ENCODE results near the gene MEGF10.
"Not testable (repeated sequence)": the region's sequence is repeated elsewhere in the genome, so short reads cannot be mapped to it uniquely, and the experiment has no call there.

GRCh38 chr5:127317385-127317784, 26.8 kb downstream of the MEGF10 start:
- TF ChIP-seq, protein P1, sequence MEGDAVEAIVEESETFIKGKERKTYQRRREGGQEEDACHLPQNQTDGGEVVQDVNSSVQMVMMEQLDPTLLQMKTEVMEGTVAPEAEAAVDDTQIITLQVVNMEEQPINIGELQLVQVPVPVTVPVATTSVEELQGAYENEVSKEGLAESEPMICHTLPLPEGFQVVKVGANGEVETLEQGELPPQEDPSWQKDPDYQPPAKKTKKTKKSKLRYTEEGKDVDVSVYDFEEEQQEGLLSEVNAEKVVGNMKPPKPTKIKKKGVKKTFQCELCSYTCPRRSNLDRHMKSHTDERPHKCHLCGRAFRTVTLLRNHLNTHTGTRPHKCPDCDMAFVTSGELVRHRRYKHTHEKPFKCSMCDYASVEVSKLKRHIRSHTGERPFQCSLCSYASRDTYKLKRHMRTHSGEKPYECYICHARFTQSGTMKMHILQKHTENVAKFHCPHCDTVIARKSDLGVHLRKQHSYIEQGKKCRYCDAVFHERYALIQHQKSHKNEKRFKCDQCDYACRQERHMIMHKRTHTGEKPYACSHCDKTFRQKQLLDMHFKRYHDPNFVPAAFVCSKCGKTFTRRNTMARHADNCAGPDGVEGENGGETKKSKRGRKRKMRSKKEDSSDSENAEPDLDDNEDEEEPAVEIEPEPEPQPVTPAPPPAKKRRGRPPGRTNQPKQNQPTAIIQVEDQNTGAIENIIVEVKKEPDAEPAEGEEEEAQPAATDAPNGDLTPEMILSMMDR (IDR thresholded peaks at IDR 0.05 in 8 of 11, conservative IDR thresholded peaks at IDR 0.05 in 3 of 11), result not testable (repeated sequence)
- not testable (repeated sequence) for TF ChIP-seq POLR2AphosphoS5 (IDR thresholded peaks at IDR 0.05)

Data from spleen (tissue), 7 donors.